ENCODE measurements around the gene CELF4.

Gene CELF4

GRCh38 chr18:37449618-37450017 is 116.0 kb downstream of the CELF4 start:
- TF ChIP-seq, protein P1, sequence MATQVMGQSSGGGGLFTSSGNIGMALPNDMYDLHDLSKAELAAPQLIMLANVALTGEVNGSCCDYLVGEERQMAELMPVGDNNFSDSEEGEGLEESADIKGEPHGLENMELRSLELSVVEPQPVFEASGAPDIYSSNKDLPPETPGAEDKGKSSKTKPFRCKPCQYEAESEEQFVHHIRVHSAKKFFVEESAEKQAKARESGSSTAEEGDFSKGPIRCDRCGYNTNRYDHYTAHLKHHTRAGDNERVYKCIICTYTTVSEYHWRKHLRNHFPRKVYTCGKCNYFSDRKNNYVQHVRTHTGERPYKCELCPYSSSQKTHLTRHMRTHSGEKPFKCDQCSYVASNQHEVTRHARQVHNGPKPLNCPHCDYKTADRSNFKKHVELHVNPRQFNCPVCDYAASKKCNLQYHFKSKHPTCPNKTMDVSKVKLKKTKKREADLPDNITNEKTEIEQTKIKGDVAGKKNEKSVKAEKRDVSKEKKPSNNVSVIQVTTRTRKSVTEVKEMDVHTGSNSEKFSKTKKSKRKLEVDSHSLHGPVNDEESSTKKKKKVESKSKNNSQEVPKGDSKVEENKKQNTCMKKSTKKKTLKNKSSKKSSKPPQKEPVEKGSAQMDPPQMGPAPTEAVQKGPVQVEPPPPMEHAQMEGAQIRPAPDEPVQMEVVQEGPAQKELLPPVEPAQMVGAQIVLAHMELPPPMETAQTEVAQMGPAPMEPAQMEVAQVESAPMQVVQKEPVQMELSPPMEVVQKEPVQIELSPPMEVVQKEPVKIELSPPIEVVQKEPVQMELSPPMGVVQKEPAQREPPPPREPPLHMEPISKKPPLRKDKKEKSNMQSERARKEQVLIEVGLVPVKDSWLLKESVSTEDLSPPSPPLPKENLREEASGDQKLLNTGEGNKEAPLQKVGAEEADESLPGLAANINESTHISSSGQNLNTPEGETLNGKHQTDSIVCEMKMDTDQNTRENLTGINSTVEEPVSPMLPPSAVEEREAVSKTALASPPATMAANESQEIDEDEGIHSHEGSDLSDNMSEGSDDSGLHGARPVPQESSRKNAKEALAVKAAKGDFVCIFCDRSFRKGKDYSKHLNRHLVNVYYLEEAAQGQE (IDR thresholded peaks at IDR 0.05; ENCODE audit: insufficient replicate concordance, low read depth): no peak
- TF ChIP-seq POLR2AphosphoS5 (IDR thresholded peaks at IDR 0.05; ENCODE audit: low read depth): no peak
- no peak for TF ChIP-seq GABPA (IDR thresholded peaks at IDR 0.05; ENCODE audit: low read depth)
- TF ChIP-seq, protein P2, sequence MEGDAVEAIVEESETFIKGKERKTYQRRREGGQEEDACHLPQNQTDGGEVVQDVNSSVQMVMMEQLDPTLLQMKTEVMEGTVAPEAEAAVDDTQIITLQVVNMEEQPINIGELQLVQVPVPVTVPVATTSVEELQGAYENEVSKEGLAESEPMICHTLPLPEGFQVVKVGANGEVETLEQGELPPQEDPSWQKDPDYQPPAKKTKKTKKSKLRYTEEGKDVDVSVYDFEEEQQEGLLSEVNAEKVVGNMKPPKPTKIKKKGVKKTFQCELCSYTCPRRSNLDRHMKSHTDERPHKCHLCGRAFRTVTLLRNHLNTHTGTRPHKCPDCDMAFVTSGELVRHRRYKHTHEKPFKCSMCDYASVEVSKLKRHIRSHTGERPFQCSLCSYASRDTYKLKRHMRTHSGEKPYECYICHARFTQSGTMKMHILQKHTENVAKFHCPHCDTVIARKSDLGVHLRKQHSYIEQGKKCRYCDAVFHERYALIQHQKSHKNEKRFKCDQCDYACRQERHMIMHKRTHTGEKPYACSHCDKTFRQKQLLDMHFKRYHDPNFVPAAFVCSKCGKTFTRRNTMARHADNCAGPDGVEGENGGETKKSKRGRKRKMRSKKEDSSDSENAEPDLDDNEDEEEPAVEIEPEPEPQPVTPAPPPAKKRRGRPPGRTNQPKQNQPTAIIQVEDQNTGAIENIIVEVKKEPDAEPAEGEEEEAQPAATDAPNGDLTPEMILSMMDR (IDR thresholded peaks at IDR 0.05; ENCODE audit: insufficient read depth, low read length): no peak
- no peak for TF ChIP-seq SPI1 (IDR thresholded peaks at IDR 0.05; ENCODE audit: borderline replicate concordance, low read depth)
- Histone ChIP-seq H3K27ac (replicated peaks) (no peak overlapping the region), H3K4me3 (replicated peaks; ENCODE audit: insufficient read depth, low read length) (no peak overlapping the region), H3K27me3 (ENCODE audit: insufficient read depth, poor library complexity, severe bottlenecking) (no peaks in the 10 kb centered on the region)
- no peak for DNase-seq (ENCODE audit: low read depth in 1 of 2, low spot score in 1 of 2)

- Histone ChIP-seq H3K4me3 (replicated peaks; ENCODE audit: insufficient read depth, low read length) (no peak overlapping the region), H3K27ac (replicated peaks) (no peak overlapping the region), H3K27me3 (ENCODE audit: insufficient read depth, poor library complexity, severe bottlenecking) (peaks cover 2% of the 10 kb centered on the region)
- TF ChIP-seq, protein P1 (IDR thresholded peaks at IDR 0.05; ENCODE audit: insufficient replicate concordance, low read depth): no peak
- no peak for TF ChIP-seq SPI1 (IDR thresholded peaks at IDR 0.05; ENCODE audit: borderline replicate concordance, low read depth)
- no peak for TF ChIP-seq GABPA (IDR thresholded peaks at IDR 0.05; ENCODE audit: low read depth)
- TF ChIP-seq, protein P2 (IDR thresholded peaks at IDR 0.05; ENCODE audit: insufficient read depth, low read length): no peak
- TF ChIP-seq POLR2AphosphoS5 (IDR thresholded peaks at IDR 0.05; ENCODE audit: low read depth): no peak
- DNase-seq (ENCODE audit: low read depth in 1 of 2, low spot score in 1 of 2): no peak
Measured at GRCh38 chr18:37448946-37449345, 116.7 kb downstream of the CELF4 start.

- TF ChIP-seq, protein P2 (IDR thresholded peaks at IDR 0.05; ENCODE audit: insufficient read depth, low read length): no peak
- TF ChIP-seq, protein P1 (IDR thresholded peaks at IDR 0.05; ENCODE audit: insufficient replicate concordance, low read depth): no peak
- TF ChIP-seq SPI1 (IDR thresholded peaks at IDR 0.05; ENCODE audit: borderline replicate concordance, low read depth) (no peak), POLR2AphosphoS5 (IDR thresholded peaks at IDR 0.05; ENCODE audit: low read depth) (no peak)
- H3K27ac ChIP-seq (replicated peaks): no peak overlapping the region
- H3K4me3 ChIP-seq (replicated peaks; ENCODE audit: insufficient read depth, low read length): no peak overlapping the region
- DNase-seq (ENCODE audit: low read depth in 1 of 2, low spot score in 1 of 2): no peak
- H3K27me3 ChIP-seq (ENCODE audit: insufficient read depth, poor library complexity, severe bottlenecking): peaks cover 2% of the 10 kb centered on the region
Measured at GRCh38 chr18:37447962-37448888, 117.4 kb downstream of the CELF4 start.
